IMR-90 (cell line): ENCODE results near the gene MINDY2. TPM values are rescaled to one million over a fixed set of nuclear protein-coding genes. Genes with fewer than 3 reads are reported as not detected.

Experiments used
- ATAC-seq: fragments of 200-7000 bp; cut with Tn5 transposase; 2 replicates; pipeline ENCODE4 v1.9.1; 2020; ENCODE audit warnings: low read depth, mild to moderate bottlenecking, moderate library complexity
- BruUV-seq: library from RNA; stranded (reverse); fragments of 400-500 nt; replicated peaks from 2 replicates; lab custom pipeline; 2021; lab: Mats Ljungman, UMichigan
- CTCF ChIA-PET: fragments of 300-600 bp; formaldehyde crosslinking; extraction: SDS; loops from one replicate; lab custom pipeline; 2021; ENCODE audit warnings: antibody characterized with exemption; lab: Yijun Ruan, JAX
- POLR2A ChIA-PET: fragments of 300-600 bp; sonication (Branson Sonifier 250); formaldehyde crosslinking; loops from one replicate; lab custom pipeline; 2022; ENCODE audit warnings: antibody characterized with exemption; ENCODE audit not compliant: unreplicated experiment; lab: Charles Lee
- DNase-seq: peaks from one replicate; pipeline ENCODE4 v3.0.0; 2013
- H2AFZ ChIP-seq: replicated peaks from 2 replicates; pipeline ENCODE3; 2013; ENCODE audit warnings: low read length, mild to moderate bottlenecking; ENCODE audit not compliant: poor library complexity
- H2AK5ac ChIP-seq: 2 replicates; pipeline ENCODE4 v1.6.1; 2013; ENCODE audit warnings: low read depth, low read length, inconsistent platforms
- H2AK9ac ChIP-seq: replicated peaks from 2 replicates; pipeline ENCODE3; 2013; ENCODE audit warnings: mild to moderate bottlenecking, low read depth, low read length, moderate library complexity; ENCODE audit not compliant: poor library complexity
- H2BK120ac ChIP-seq: 2 replicates; pipeline ENCODE4 v1.6.1; 2013; ENCODE audit warnings: low read depth, low read length, inconsistent platforms
- H2BK15ac ChIP-seq: 3 replicates; pipeline ENCODE4 v1.6.1; 2013; ENCODE audit warnings: low read depth, low read length, inconsistent platforms
- H2BK20ac ChIP-seq: 2 replicates; pipeline ENCODE4 v1.6.1; 2013; ENCODE audit warnings: low read depth, mild to moderate bottlenecking, inconsistent platforms, low read length, moderate library complexity
- H2BK5ac ChIP-seq: 2 replicates; pipeline ENCODE4 v1.6.1; 2013; ENCODE audit warnings: mild to moderate bottlenecking, low read depth, low read length, inconsistent platforms; ENCODE audit not compliant: poor library complexity, severe bottlenecking
- H3K14ac ChIP-seq: replicated peaks from 2 replicates; pipeline ENCODE4 v1.6.1; 2013; ENCODE audit warnings: low read depth, low read length, inconsistent platforms
- H3K18ac ChIP-seq: 2 replicates; pipeline ENCODE4 v1.6.1; 2013; ENCODE audit warnings: low read depth, low read length, control low read depth
- H3K23ac ChIP-seq: 2 replicates; pipeline ENCODE4 v1.6.1; 2013; ENCODE audit warnings: low read depth, low read length, inconsistent platforms
- H3K27ac ChIP-seq: 2 replicates; pipeline ENCODE4 v1.5.1; 2013; ENCODE audit warnings: mild to moderate bottlenecking, control low read depth, low read length; ENCODE audit not compliant: insufficient read depth
- H3K27me3 ChIP-seq: 2 replicates; pipeline ENCODE4 v1.6.1; 2013; ENCODE audit warnings: low read length; ENCODE audit not compliant: control insufficient read depth, insufficient read depth
- H3K36me3 ChIP-seq: 2 replicates; pipeline ENCODE4 v1.6.1; 2013; ENCODE audit warnings: low read length, mixed read lengths; ENCODE audit not compliant: control insufficient read depth, insufficient read depth
- H3K4ac ChIP-seq: 2 replicates; pipeline ENCODE4 v1.6.1; 2013; ENCODE audit warnings: low read depth, low read length, inconsistent platforms
- H3K4me1 ChIP-seq: 2 replicates; pipeline ENCODE4 v1.6.1; 2013; ENCODE audit warnings: low read length, mixed read lengths; ENCODE audit not compliant: control insufficient read depth, insufficient read depth
- H3K4me2 ChIP-seq: 2 replicates; pipeline ENCODE4 v1.6.1; 2013; ENCODE audit warnings: low read depth, mild to moderate bottlenecking, control low read depth, low read length, moderate library complexity
- H3K4me3 ChIP-seq: 2 replicates; pipeline ENCODE4 v1.5.1; 2013; ENCODE audit warnings: low read depth, mild to moderate bottlenecking, control low read depth, low read length, moderate library complexity; ENCODE audit not compliant: insufficient read depth
- H3K56ac ChIP-seq: 2 replicates; pipeline ENCODE4 v1.6.1; 2013; ENCODE audit warnings: low read length, inconsistent platforms; ENCODE audit not compliant: insufficient read depth; ENCODE audit errors: extremely low read depth
- H3K79me1 ChIP-seq, 2 experiments: 2 replicates each; pipeline ENCODE4 v1.6.1; 2013; ENCODE audit warnings: low read length in 2 of 2, inconsistent platforms in 1 of 2, low read depth in 1 of 2
- H3K9ac ChIP-seq: 2 replicates; pipeline ENCODE4 v1.6.1; 2013; ENCODE audit warnings: low read depth, low read length, control low read depth
- H3K9me1 ChIP-seq: 2 replicates; pipeline ENCODE4 v1.6.1; 2013; ENCODE audit warnings: low read length, inconsistent platforms; ENCODE audit not compliant: insufficient read depth
- H3K9me3 ChIP-seq: 2 replicates; pipeline ENCODE4 v1.6.1; 2013; ENCODE audit warnings: low read length; ENCODE audit not compliant: control insufficient read depth, insufficient read depth
- H4K20me1 ChIP-seq: 2 replicates; pipeline ENCODE4 v1.6.1; 2013; ENCODE audit warnings: low read length, inconsistent platforms; ENCODE audit not compliant: insufficient read depth
- H4K5ac ChIP-seq: 2 replicates; pipeline ENCODE4 v1.6.1; 2013; ENCODE audit warnings: mild to moderate bottlenecking, low read depth, low read length, control low read depth
- H4K8ac ChIP-seq, 2 experiments: 2 replicates each; pipeline ENCODE4 v1.6.1; 2013; ENCODE audit warnings: low read depth in 2 of 2, low read length in 2 of 2, control low read depth in 1 of 2, inconsistent platforms in 1 of 2
- H4K91ac ChIP-seq: 2 replicates; pipeline ENCODE4 v1.6.1; 2013; ENCODE audit warnings: low read depth, low read length, inconsistent platforms; ENCODE audit not compliant: insufficient read depth
- BHLHE40 ChIP-seq: fragments of 150-350 bp; IDR thresholded peaks from 2 replicates; pipeline ENCODE4 v1.6.1; 2016; ENCODE audit warnings: mild to moderate bottlenecking, low read depth, low read length
- CEBPB ChIP-seq: IDR thresholded peaks from 2 replicates; pipeline ENCODE4 v1.6.1; 2012; ENCODE audit warnings: low read depth, low read length, improper control_type of control experiment
- CHD1 ChIP-seq: IDR thresholded peaks from 2 replicates; pipeline ENCODE4 v1.6.1; 2012; ENCODE audit warnings: low read depth, low read length, improper control_type of control experiment
- CTCF ChIP-seq: conservative IDR thresholded peaks from 2 replicates; pipeline ENCODE4 v1.5.1; 2012; ENCODE audit warnings: mild to moderate bottlenecking, low read depth, low read length, improper control_type of control experiment
- ELK1 ChIP-seq: fragments of 150-350 bp; IDR thresholded peaks from 2 replicates; pipeline ENCODE4 v1.6.1; 2016; ENCODE audit warnings: low read depth, mild to moderate bottlenecking, low read length, moderate library complexity, borderline replicate concordance
- FOS ChIP-seq: fragments of 150-350 bp; IDR thresholded peaks from 2 replicates; pipeline ENCODE4 v1.6.1; 2016; ENCODE audit warnings: low read depth, low read length
- MAFK ChIP-seq: IDR thresholded peaks from 2 replicates; pipeline ENCODE4 v1.6.1; 2012; ENCODE audit warnings: low read depth, low read length, improper control_type of control experiment
- MAZ ChIP-seq: IDR thresholded peaks from 2 replicates; pipeline ENCODE4 v1.6.1; 2012; ENCODE audit warnings: low read depth, mild to moderate bottlenecking, low read length, improper control_type of control experiment, moderate library complexity, borderline replicate concordance
- MXI1 ChIP-seq: IDR thresholded peaks from 2 replicates; pipeline ENCODE4 v1.6.1; 2012; ENCODE audit warnings: low read depth, mild to moderate bottlenecking, low read length, moderate library complexity, borderline replicate concordance
- NFE2L2 ChIP-seq: fragments of 150-350 bp; IDR thresholded peaks from 2 replicates; pipeline ENCODE4 v1.6.1; 2016; ENCODE audit warnings: low read depth, mild to moderate bottlenecking, low read length
- POLR2A ChIP-seq: IDR thresholded peaks from 2 replicates; pipeline ENCODE4 v1.6.1; 2012; ENCODE audit warnings: mild to moderate bottlenecking, low read depth, low read length
- RAD21 ChIP-seq: IDR thresholded peaks from 2 replicates; pipeline ENCODE4 v1.6.1; 2012; ENCODE audit warnings: low read length, improper control_type of control experiment
- RFX5 ChIP-seq: IDR thresholded peaks from 2 replicates; pipeline ENCODE4 v1.8.0; 2012; ENCODE audit warnings: low read depth, mild to moderate bottlenecking, low read length, moderate library complexity
- SMC3 ChIP-seq: fragments of 150-350 bp; IDR thresholded peaks from 2 replicates; pipeline ENCODE4 v1.6.1; 2016; ENCODE audit warnings: low read depth, mild to moderate bottlenecking, antibody characterized with exemption, low read length, moderate library complexity
- USF2 ChIP-seq: fragments of 150-350 bp; IDR thresholded peaks from 2 replicates; pipeline ENCODE4 v1.6.1; 2017; ENCODE audit warnings: mild to moderate bottlenecking, antibody characterized with exemption, low read length, low read depth
- dilution Hi-C: fragments of 300-500 bp; cut with HindIII; formaldehyde crosslinking; loops from one replicate; pipeline ENCODE4 v1.14.3; 2018; ENCODE audit warnings: low sequenced_read_pairs; ENCODE audit not compliant: unreplicated experiment
- in situ Hi-C: fragments of 300-500 bp; cut with MboI; formaldehyde crosslinking; loops from 3 replicates; pipeline ENCODE4 v1.14.3; 2019; ENCODE audit warnings: low sequenced_read_pairs, inconsistent platforms, mixed read lengths
- intact Hi-C: fragments of 100-400 bp; cut with micrococcal nuclease; formaldehyde crosslinking; loops from 2 replicates; pipeline ENCODE4 v1.10.0; 2022
- polyA plus RNA-seq, 3 experiments: library from polyadenylated mRNA; depleted of rRNA; stranded (reverse); fragments of >200 nt; gene quantifications; 2 replicates each; pipeline ENCODE4 v1.2.3, GENCODE V29; 2012; ENCODE audit warnings: low replicate concordance in 1 of 3
- total RNA-seq: library from RNA; depleted of rRNA; stranded (reverse); fragments of >200 nt; gene quantifications from 2 replicates; pipeline ENCODE4 v1.2.3, GENCODE V29; 2012

Gene MINDY2
- total and polyA plus RNA-seq, 2 of the 4 experiments (the other 2 are of a cell fraction): 4.0 to 9.3 TPM

GRCh38 chr15:58762285-58762684 lies 8.8 kb upstream of the MINDY2 start:
- Histone ChIP-seq H4K5ac (no peak overlapping the region), H2BK5ac (no peak overlapping the region), H3K27me3 (no peaks in the 10 kb centered on the region), H3K9ac (no peak overlapping the region), H2AK5ac (no peak overlapping the region), H2BK15ac (no peak overlapping the region), H3K4me2 (no peak overlapping the region), H3K18ac (no peak overlapping the region), H3K79me1 (no peaks in the 10 kb centered on the region), H2BK120ac (no peak overlapping the region), H3K4ac (no peak overlapping the region), H3K4me1 (no peaks in the 10 kb centered on the region), H3K9me1 (no peaks in the 10 kb centered on the region), H3K9me3 (peaks cover 6% of the 10 kb centered on the region), H3K36me3 (no peaks in the 10 kb centered on the region), H2AFZ (no peak overlapping the region), H3K56ac (no peak overlapping the region), H3K14ac (no peak overlapping the region), H4K20me1 (no peaks in the 10 kb centered on the region), H4K8ac (no peak overlapping the region), H2BK20ac (no peak overlapping the region), H3K4me3 (no peak overlapping the region), H2AK9ac (no peak overlapping the region), H3K27ac (no peak overlapping the region), H3K23ac (no peak overlapping the region), H4K91ac (no peak overlapping the region)
- no TSS peak for BruUV-seq
- dilution Hi-C loops (no loop called here), in situ Hi-C loops (loop anchor here (25.0 kb wide), 1 partner anchor 525 kb away; no protein-coding TSS in a partner anchor), intact Hi-C loops (no loop called here)
- ATAC-seq (no peak), DNase-seq (no peak)
- CTCF ChIA-PET: interaction anchor here (0.9 kb wide), 1 partner anchor 492 kb away, joined by 3 read pairs; no protein-coding TSS in a partner anchor
- POLR2A ChIA-PET: no interaction called here
- TF ChIP-seq NFE2L2 (no peak), POLR2A (no peak), RFX5 (no peak), MAFK (no peak), MXI1 (no peak), FOS (no peak), MAZ (no peak), USF2 (no peak), CHD1 (no peak), RAD21 (no peak), ELK1 (no peak), CTCF (no peak), BHLHE40 (no peak), CEBPB (no peak), SMC3 (no peak)
